PC-3 (cell line): ENCODE results near the gene TSPAN9. TPM values are rescaled to one million over a fixed set of nuclear protein-coding genes. Genes with fewer than 3 reads are reported as not detected.

Experiments used
- ATAC-seq: fragments of 200-7000 bp; cut with Tn5 transposase; 2 replicates; pipeline ENCODE4 v1.9.1; 2020; ENCODE audit warnings: mild to moderate bottlenecking, moderate library complexity
- BruUV-seq: library from RNA; stranded (reverse); fragments of 400-500 nt; replicated peaks from 2 replicates; lab custom pipeline; 2021; lab: Mats Ljungman, UMichigan
- CTCF ChIA-PET: fragments of 300-600 bp; sonication (Branson Sonifier 250); formaldehyde crosslinking; loops from one replicate; lab custom pipeline; 2022; ENCODE audit warnings: antibody characterized with exemption; lab: Charles Lee
- POLR2A ChIA-PET: fragments of 300-600 bp; sonication (Branson Sonifier 250); formaldehyde crosslinking; loops from one replicate; lab custom pipeline; 2022; ENCODE audit warnings: antibody characterized with exemption; ENCODE audit not compliant: unreplicated experiment; lab: Charles Lee
- DNase-seq: peaks from one replicate; pipeline ENCODE4 v3.0.0-alpha.2; 2015
- H2AFZ ChIP-seq: fragments of 300-600 bp; sonication (generic); 2 replicates; pipeline ENCODE4 v1.6.0; 2016; ENCODE audit warnings: antibody characterized with exemption, low read length
- H3F3A ChIP-seq: fragments of 300-600 bp; sonication (generic); one replicate; pipeline ENCODE4 v1.6.0; 2017; ENCODE audit warnings: antibody characterized with exemption, low read length, control low read depth, mild to moderate bottlenecking; ENCODE audit not compliant: unreplicated experiment
- H3K27ac ChIP-seq: fragments of 300-600 bp; sonication (generic); 2 replicates; pipeline ENCODE4 v1.5.1; 2016; ENCODE audit warnings: mild to moderate bottlenecking, low read length
- H3K27me3 ChIP-seq: fragments of 300-600 bp; sonication (generic); 2 replicates; pipeline ENCODE4 v1.6.1; 2016; ENCODE audit warnings: low read length, mixed read lengths
- H3K36me3 ChIP-seq: fragments of 300-600 bp; sonication (generic); 2 replicates; pipeline ENCODE4 v1.6.1; 2016; ENCODE audit warnings: low read depth, mixed run types, low read length, mixed read lengths
- H3K4me1 ChIP-seq: fragments of 300-600 bp; sonication (generic); 2 replicates; pipeline ENCODE4 v1.5.1; 2016; ENCODE audit warnings: low read length; ENCODE audit not compliant: insufficient read depth
- H3K4me2 ChIP-seq: fragments of 300-600 bp; sonication (generic); 2 replicates; pipeline ENCODE4 v1.6.0; 2016; ENCODE audit warnings: low read length
- H3K4me3 ChIP-seq: fragments of 300-600 bp; sonication (generic); 2 replicates; pipeline ENCODE4 v1.5.1; 2016; ENCODE audit warnings: mild to moderate bottlenecking, low read length, mixed read lengths
- H3K79me2 ChIP-seq: fragments of 300-600 bp; sonication (generic); 2 replicates; pipeline ENCODE4 v1.6.1; 2017; ENCODE audit warnings: low read length, mixed read lengths
- H3K9ac ChIP-seq: fragments of 300-600 bp; sonication (generic); 2 replicates; pipeline ENCODE4 v1.6.0; 2016; ENCODE audit warnings: mild to moderate bottlenecking, low read length
- H3K9me2 ChIP-seq: fragments of 300-600 bp; sonication (generic); replicated peaks from 2 replicates; pipeline ENCODE4 v1.6.1; 2016; ENCODE audit warnings: mixed run types, low read length, mixed read lengths
- H3K9me3 ChIP-seq: fragments of 300-600 bp; sonication (generic); 2 replicates; pipeline ENCODE4 v1.6.1; 2016; ENCODE audit warnings: low read length, mixed read lengths
- H4K20me1 ChIP-seq: fragments of 300-600 bp; sonication (generic); 2 replicates; pipeline ENCODE4 v1.6.1; 2016; ENCODE audit warnings: low read length, mixed read lengths
- EZH2 ChIP-seq: fragments of 300-600 bp; sonication (generic); IDR thresholded peaks from one replicate; pipeline ENCODE4 v1.6.1; 2017; ENCODE audit warnings: antibody characterized with exemption, mild to moderate bottlenecking, low read length; ENCODE audit not compliant: unreplicated experiment
- EZH2phosphoT487 ChIP-seq: fragments of 300-600 bp; sonication (generic); IDR thresholded peaks from 2 replicates; pipeline ENCODE4 v1.6.1; 2018; ENCODE audit warnings: mild to moderate bottlenecking, antibody characterized with exemption, low read length, borderline replicate concordance
- intact Hi-C: fragments of 100-400 bp; cut with micrococcal nuclease; formaldehyde crosslinking; loops from 2 replicates; pipeline ENCODE4 v1.9.0; 2023
- total RNA-seq: library from RNA; depleted of rRNA; stranded (reverse); fragments of >200 nt; gene quantifications from 2 replicates; pipeline ENCODE4 v1.2.3, GENCODE V29; 2014
- TF ChIP-seq, protein P1 (sequence below): fragments of 300-600 bp; sonication (generic); conservative IDR thresholded peaks from 2 replicates; pipeline ENCODE4 v1.5.1; 2017; ENCODE audit warnings: antibody characterized with exemption, low read depth, mild to moderate bottlenecking, low read length

The TSPAN9 gene
- total RNA-seq, 1 experiment from 2014 or later = 6.2 TPM

DNA sequence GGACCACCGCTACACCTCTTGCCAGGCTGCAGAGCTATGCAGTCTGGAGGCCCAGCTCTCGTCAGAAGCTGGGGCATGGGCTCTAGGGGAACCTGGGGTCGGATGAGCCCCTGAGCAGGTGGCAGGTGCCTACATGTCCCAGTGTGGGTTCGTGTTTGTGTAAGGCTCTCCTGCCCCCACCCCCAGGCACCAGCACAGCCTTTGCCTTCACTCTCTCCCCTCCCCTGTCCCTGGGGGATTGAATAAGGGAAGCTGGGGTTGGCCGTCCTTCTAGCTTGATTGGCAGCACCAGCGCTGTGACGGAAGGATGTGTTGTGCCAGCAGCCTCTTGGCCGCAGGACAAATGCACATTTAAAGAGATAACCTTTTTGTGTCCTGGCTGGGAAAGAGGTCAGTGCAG, 34.8 kb upstream of the TSPAN9 start:
- H3K9me3 ChIP-seq = no peaks in the 10 kb centered on the region
- H4K20me1 ChIP-seq = no peaks in the 10 kb centered on the region
- no peak overlapping the region for H2AFZ ChIP-seq
- H3K36me3 ChIP-seq = no peaks in the 10 kb centered on the region
- H3K4me3 ChIP-seq = no peak overlapping the region
- POLR2A ChIA-PET = no interaction called here
- CTCF ChIA-PET = no interaction called here
- H3K27ac ChIP-seq = no peak overlapping the region
- no peaks in the 10 kb centered on the region for H3F3A ChIP-seq
- TF ChIP-seq EZH2phosphoT487 = no peak
- TF ChIP-seq, protein P1, sequence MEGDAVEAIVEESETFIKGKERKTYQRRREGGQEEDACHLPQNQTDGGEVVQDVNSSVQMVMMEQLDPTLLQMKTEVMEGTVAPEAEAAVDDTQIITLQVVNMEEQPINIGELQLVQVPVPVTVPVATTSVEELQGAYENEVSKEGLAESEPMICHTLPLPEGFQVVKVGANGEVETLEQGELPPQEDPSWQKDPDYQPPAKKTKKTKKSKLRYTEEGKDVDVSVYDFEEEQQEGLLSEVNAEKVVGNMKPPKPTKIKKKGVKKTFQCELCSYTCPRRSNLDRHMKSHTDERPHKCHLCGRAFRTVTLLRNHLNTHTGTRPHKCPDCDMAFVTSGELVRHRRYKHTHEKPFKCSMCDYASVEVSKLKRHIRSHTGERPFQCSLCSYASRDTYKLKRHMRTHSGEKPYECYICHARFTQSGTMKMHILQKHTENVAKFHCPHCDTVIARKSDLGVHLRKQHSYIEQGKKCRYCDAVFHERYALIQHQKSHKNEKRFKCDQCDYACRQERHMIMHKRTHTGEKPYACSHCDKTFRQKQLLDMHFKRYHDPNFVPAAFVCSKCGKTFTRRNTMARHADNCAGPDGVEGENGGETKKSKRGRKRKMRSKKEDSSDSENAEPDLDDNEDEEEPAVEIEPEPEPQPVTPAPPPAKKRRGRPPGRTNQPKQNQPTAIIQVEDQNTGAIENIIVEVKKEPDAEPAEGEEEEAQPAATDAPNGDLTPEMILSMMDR = no peak
- TF ChIP-seq EZH2 = no peak
- H3K9me2 ChIP-seq = no peaks in the 10 kb centered on the region
- H3K4me2 ChIP-seq = no peak overlapping the region
- no TSS peak for BruUV-seq
- intact Hi-C loops = loop anchor here (5.0 kb wide), 1 partner anchor 155 kb away; no protein-coding TSS in a partner anchor
- DNase-seq (no peak), ATAC-seq (no peak)
- H3K79me2 ChIP-seq = no peaks in the 10 kb centered on the region
- no peaks in the 10 kb centered on the region; the same call in 1 of the 2 replicates for H3K4me1 ChIP-seq
- H3K27me3 ChIP-seq = no peaks in the 10 kb centered on the region
- H3K9ac ChIP-seq = no peak overlapping the region

DNA sequence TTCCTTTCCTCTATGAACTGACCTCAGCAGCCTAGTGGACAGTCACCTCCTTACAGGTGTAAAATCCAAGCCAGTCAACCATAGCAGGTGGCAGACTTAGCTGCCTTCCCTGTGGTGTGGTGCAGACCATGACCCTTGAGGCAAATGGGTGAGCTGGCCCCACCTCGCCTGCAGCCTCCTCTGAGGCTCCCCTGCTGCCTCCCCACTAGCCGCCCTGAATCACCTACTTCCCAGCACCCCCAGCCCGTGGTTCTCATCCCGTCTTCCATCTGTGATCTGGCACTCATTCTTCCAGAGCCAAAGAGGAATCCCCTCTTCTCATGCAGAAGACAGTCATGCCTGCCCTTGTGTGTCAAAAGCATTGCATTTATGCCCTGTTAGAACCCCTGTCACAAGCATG, 34.4 kb upstream of the TSPAN9 start:
- H3K36me3 ChIP-seq = no peaks in the 10 kb centered on the region
- intact Hi-C loops = loop anchor here (5.0 kb wide), 1 partner anchor 156 kb away; no protein-coding TSS in a partner anchor
- POLR2A ChIA-PET = no interaction called here
- H3K4me1 ChIP-seq = no peaks in the 10 kb centered on the region; the same call in 1 of the 2 replicates
- H3K9me2 ChIP-seq = no peaks in the 10 kb centered on the region
- H3K79me2 ChIP-seq = no peaks in the 10 kb centered on the region
- no peak for DNase-seq
- TF ChIP-seq, protein P1 = no peak
- no peak for TF ChIP-seq EZH2
- TF ChIP-seq EZH2phosphoT487 = no peak
- H3K27ac ChIP-seq = no peak overlapping the region
- ATAC-seq = no peak
- CTCF ChIA-PET = no interaction called here
- H4K20me1 ChIP-seq = no peaks in the 10 kb centered on the region
- H2AFZ ChIP-seq = no peak overlapping the region
- H3K27me3 ChIP-seq = no peaks in the 10 kb centered on the region
- no peaks in the 10 kb centered on the region for H3F3A ChIP-seq
- H3K4me2 ChIP-seq = no peak overlapping the region
- no TSS peak for BruUV-seq
- no peak overlapping the region for H3K4me3 ChIP-seq
- H3K9ac ChIP-seq = no peak overlapping the region
- H3K9me3 ChIP-seq = no peaks in the 10 kb centered on the region

DNA sequence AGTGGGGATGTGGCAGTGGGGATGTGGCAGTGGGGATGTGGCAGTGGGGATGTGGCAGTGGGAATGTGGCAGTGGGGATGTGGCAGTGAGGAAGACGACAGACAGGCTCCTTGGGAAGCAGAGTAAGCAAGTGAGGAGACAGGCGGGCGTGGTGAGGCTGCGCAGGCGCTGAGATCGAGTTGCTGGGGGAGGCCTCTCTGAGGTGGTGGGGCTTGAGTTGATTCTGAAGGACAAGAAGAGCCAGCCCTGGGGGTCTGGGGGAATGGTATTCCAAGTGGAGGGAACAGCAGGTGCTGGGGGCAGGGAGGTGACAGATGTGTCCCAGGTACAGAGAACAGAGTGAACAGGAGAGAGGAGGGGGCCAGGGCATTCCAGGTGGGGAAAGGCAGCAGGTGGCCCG, 33.8 kb upstream of the TSPAN9 start:
- Histone ChIP-seq H2AFZ (no peak overlapping the region), H3K36me3 (no peaks in the 10 kb centered on the region), H3K9me2 (no peaks in the 10 kb centered on the region), H3K27ac (no peak overlapping the region), H3K9me3 (no peaks in the 10 kb centered on the region), H3K4me2 (no peak overlapping the region), H3K9ac (no peak overlapping the region), H3K4me3 (no peak overlapping the region), H4K20me1 (no peaks in the 10 kb centered on the region), H3F3A (no peaks in the 10 kb centered on the region), H3K79me2 (no peaks in the 10 kb centered on the region), H3K27me3 (no peaks in the 10 kb centered on the region), H3K4me1 (no peaks in the 10 kb centered on the region; the same call in 1 of the 2 replicates)
- TF ChIP-seq EZH2 (no peak), EZH2phosphoT487 (no peak)
- intact Hi-C loops = loop anchor here (5.0 kb wide), 1 partner anchor 156 kb away; no protein-coding TSS in a partner anchor
- ChIA-PET CTCF (no interaction called here), POLR2A (no interaction called here)
- no peak for ATAC-seq
- no peak for DNase-seq
- BruUV-seq = no TSS peak
